ENCODE measurements around the gene PSMC3IP.
A peak's percentile ranks its signal among the peaks of the same experiment; 100 is the strongest.
"Not testable (repeated sequence)": the region's sequence is repeated elsewhere in the genome, so short reads cannot be mapped to it uniquely, and the experiment has no call there.

The PSMC3IP gene

DNA sequence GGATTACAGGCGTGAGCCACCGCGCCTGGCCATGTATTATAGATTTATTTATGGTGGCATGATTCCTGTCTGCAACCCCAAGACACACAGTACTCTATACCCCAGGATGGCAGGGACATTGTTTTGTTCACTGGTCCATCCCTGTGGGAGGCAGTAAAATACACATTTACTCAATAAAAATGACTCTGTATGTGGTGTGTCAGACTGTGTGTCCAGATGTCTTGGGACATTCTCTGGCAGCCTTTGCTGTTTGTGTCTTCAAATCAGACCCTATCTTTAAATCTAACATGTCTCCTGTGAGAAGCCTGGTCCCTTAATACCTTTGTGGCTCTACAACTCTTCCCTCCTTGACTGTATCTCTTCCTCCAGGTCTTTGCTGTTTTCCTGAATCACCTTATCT, 17.3 kb downstream of the PSMC3IP start:
- Mint-ChIP-seq H3K27me3 (no peaks in the 10 kb centered on the region), H3K9me3 (peaks cover 0 to 1% of the 10 kb centered on the region in 2 donors), H3K36me3 (peaks cover 22 to 32% of the 10 kb centered on the region in 2 donors), H3K27ac (no peak overlapping the region), H3K4me3 (peak overlapping the region in 1 of 2 donors; percentile 56), H3K4me1 (peaks cover 32 to 40% of the 10 kb centered on the region in 2 donors)
- no peak for ATAC-seq (replicated peaks)
- no peak for DNase-seq

- peaks cover 0 to 1% of the 10 kb centered on the region in 2 donors for H3K9me3 Mint-ChIP-seq
- H3K4me1 Mint-ChIP-seq = peaks cover 28 to 43% of the 10 kb centered on the region in 2 donors
- DNase-seq (no peak), ATAC-seq (replicated peaks) (no peak)
- H3K27ac Mint-ChIP-seq = no peak overlapping the region
- peaks cover 18 to 26% of the 10 kb centered on the region in 2 donors for H3K36me3 Mint-ChIP-seq
- no peak overlapping the region for H3K4me3 Mint-ChIP-seq
- H3K27me3 Mint-ChIP-seq = no peaks in the 10 kb centered on the region
Measured at GRCh38 chr17:42559075-42559474, 18.5 kb downstream of the PSMC3IP start.

GRCh38 chr17:42555961-42556617, 21.4 kb downstream of the PSMC3IP start:
- not testable (repeated sequence) for ATAC-seq (replicated peaks); H3K9me3 Mint-ChIP-seq; H3K27me3 Mint-ChIP-seq; DNase-seq; H3K27ac Mint-ChIP-seq
- H3K36me3 Mint-ChIP-seq = peaks cover 4 to 21% of the 10 kb centered on the region in 2 donors
- peaks cover 23 to 32% of the 10 kb centered on the region in 2 donors for H3K4me1 Mint-ChIP-seq
- peak overlapping the region in 1 of 2 donors; percentile 93 for H3K4me3 Mint-ChIP-seq

GRCh38 chr17:42555122-42555622, 22.4 kb downstream of the PSMC3IP start:
- Mint-ChIP-seq H3K27me3 (no peaks in the 10 kb centered on the region), H3K4me3 (peak overlapping the region; percentile 93 to 99), H3K36me3 (peaks cover 4 to 25% of the 10 kb centered on the region in 2 donors), H3K9me3 (no peaks in the 10 kb centered on the region), H3K27ac (peak overlapping the region; percentile 98), H3K4me1 (peaks cover 23 to 38% of the 10 kb centered on the region in 2 donors)
- ATAC-seq (replicated peaks) (peak; percentile 18 to 20), DNase-seq (no peak)

DNA sequence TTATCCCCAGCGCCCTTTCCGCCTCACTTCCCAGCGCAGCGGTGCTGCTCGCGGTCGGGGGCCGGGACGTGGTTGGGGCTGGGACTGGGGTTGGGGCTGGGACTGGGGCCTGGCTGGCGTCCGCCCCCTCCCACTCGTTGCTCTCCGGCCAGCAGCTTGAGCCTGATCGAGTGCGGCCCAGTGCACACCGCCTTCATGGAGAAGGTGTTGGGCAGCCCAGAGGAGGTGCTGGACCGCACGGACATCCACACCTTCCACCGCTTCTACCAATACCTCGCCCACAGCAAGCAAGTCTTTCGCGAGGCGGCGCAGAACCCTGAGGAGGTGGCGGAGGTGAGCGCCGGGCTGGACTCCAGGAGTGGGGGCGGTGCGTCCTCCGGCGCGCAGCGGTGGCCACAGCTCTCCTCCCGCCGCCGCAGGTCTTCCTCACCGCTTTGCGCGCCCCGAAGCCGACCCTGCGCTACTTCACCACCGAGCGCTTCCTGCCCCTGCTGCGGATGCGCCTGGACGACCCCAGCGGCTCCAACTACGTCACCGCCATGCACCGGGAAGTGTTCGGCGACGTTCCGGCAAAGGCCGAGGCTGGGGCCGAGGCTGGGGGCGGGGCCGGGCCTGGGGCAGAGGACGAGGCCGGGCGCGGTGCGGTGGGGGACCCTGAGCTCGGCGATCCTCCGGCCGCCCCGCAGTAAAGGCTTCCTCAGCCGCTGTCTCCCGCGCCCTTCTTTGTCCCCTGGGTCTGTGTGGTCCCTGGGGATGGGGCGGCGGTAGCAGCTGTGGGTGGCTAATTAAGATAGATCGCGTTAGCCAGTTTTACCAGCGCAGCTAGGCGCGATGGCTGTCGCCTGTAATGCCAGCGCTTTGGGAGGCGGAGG, 23.0 kb downstream of the PSMC3IP start:
- H3K27me3 Mint-ChIP-seq = no peaks in the 10 kb centered on the region
- DNase-seq = peak; percentile 85
- H3K36me3 Mint-ChIP-seq = peaks cover 2 to 25% of the 10 kb centered on the region in 2 donors
- peak; percentile 92 to 94 for ATAC-seq (replicated peaks)
- H3K27ac Mint-ChIP-seq = peak overlapping the region; percentile 98
- peak overlapping the region; percentile 93 to 99 for H3K4me3 Mint-ChIP-seq
- H3K9me3 Mint-ChIP-seq = no peaks in the 10 kb centered on the region
- H3K4me1 Mint-ChIP-seq = peaks cover 21 to 38% of the 10 kb centered on the region in 2 donors

- Mint-ChIP-seq H3K27me3 (no peaks in the 10 kb centered on the region), H3K27ac (peak overlapping the region; percentile 98), H3K4me1 (peaks cover 26 to 44% of the 10 kb centered on the region in 2 donors), H3K9me3 (no peaks in the 10 kb centered on the region), H3K36me3 (peaks cover 2 to 25% of the 10 kb centered on the region in 2 donors), H3K4me3 (peak overlapping the region; percentile 93 to 99)
- ATAC-seq (replicated peaks) (peak; percentile 4 to 26), DNase-seq (no peak)
Measured at GRCh38 chr17:42553866-42554249, 23.7 kb downstream of the PSMC3IP start.

DNA sequence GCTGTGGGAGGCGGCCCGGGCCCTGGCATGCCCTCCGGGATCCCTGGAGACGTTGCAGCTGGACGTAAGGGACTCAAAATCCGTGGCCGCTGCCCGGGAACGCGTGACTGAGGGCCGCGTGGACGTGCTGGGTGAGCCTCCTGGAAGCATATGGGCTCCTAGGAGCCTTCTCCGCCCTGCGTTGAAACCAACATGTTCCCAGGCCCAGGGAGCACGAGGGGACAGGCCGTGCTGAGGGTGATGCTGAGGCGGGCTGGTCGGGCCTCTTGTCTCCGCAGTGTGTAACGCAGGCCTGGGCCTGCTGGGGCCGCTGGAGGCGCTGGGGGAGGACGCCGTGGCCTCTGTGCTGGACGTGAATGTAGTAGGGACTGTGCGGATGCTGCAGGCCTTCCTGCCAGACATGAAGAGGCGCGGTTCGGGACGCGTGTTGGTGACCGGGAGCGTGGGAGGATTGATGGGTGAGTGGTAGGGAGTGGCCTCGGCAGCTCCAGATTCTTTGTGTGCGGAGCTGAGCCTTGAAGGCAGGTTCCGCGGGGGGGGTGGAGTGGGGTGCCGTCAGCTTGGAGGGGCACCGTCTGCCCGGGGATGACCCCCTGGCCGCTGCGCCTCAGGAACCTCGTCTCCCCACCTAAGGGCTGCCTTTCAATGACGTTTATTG, 24.2 kb downstream of the PSMC3IP start:
- Mint-ChIP-seq H3K4me1 (peaks cover 27 to 47% of the 10 kb centered on the region in 2 donors), H3K9me3 (no peaks in the 10 kb centered on the region), H3K4me3 (peak overlapping the region; percentile 93 to 99), H3K27ac (peak overlapping the region; percentile 92), H3K36me3 (peaks cover 2 to 25% of the 10 kb centered on the region in 2 donors), H3K27me3 (no peaks in the 10 kb centered on the region)
- DNase-seq = no peak
- ATAC-seq (replicated peaks) = no peak

DNA sequence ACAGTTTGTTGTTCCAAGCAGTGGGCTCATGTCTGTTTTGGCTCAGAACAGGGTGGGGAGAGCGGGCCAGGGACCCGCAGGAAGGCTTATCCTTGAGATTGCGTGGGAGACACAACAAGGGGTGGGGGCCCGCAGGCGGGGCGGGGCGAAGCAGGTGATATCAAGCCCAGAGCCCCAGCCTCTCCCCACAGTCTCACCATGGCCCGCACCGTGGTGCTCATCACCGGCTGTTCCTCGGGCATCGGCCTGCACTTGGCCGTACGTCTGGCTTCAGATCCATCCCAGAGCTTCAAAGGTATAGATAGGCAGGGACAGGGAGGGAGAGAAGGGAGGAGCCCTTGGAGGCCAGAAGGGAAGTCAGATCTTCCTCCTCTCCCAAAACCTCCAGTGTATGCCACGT, 24.8 kb downstream of the PSMC3IP start, which contains the start of gene HSD17B1:
Gene HSD17B1 (plus strand): TSS at position 188 of the 400 bp plus-strand sequence. CDS start 11 bp downstream, at position 199.
- H3K27me3 Mint-ChIP-seq; ATAC-seq (replicated peaks); DNase-seq; H3K9me3 Mint-ChIP-seq: not testable (repeated sequence)
- H3K36me3 Mint-ChIP-seq = peaks cover 2 to 25% of the 10 kb centered on the region in 2 donors
- H3K4me1 Mint-ChIP-seq = peaks cover 27 to 51% of the 10 kb centered on the region in 2 donors
- H3K27ac Mint-ChIP-seq = peak within 1 kb of the TSS; percentile 92
- H3K4me3 Mint-ChIP-seq = peak within 1 kb of the TSS; percentile 93 to 99

GRCh38 chr17:42548993-42549755, 28.4 kb downstream of the PSMC3IP start:
- Mint-ChIP-seq H3K27me3 (no peaks in the 10 kb centered on the region), H3K4me3 (peak overlapping the region; percentile 66 to 76), H3K9me3 (no peaks in the 10 kb centered on the region), H3K36me3 (peaks cover 5 to 29% of the 10 kb centered on the region in 2 donors), H3K4me1 (peaks cover 16 to 51% of the 10 kb centered on the region in 2 donors), H3K27ac (no peak overlapping the region)
- ATAC-seq (replicated peaks) (no peak), DNase-seq (no peak)

DNA sequence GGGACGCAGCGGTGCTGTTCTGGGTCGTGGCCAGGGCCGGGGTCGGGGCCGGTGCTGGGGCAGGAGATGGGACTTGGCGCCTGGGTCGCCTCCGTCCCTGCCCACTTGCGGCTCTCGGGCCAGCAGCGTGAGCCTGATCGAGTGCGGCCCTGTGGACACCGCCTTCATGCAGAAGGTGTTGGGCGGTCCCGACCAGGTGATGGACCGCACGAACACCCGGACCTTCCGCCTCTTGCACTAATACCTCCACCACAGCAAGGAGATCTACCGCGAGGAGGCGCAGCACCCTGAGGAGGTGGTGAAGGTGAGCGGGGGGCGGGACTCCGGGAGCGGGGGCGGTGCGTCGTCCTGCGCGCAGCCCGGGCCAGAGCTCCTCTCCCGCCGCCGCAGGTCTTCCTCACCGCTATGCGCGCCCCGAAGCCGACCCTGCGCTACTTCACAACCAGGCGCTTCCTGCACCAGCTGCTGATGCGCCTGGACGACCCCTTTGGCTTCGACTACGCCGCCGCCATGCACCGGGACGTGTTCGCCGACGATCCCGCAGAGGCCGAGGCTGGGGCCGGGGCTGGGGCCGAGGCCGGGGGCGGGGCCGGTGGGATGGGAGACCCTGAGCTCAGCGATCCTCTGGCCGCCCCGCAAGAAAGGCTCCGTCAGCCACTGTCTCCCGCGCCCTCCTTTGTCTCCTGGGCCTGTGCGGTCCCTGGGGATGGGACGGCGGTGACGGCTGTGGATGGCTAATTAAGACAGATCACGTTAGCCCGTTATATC, 29.3 kb downstream of the PSMC3IP start:
- Mint-ChIP-seq H3K27ac (no peak overlapping the region), H3K36me3 (peaks cover 6 to 28% of the 10 kb centered on the region in 2 donors), H3K4me3 (peak overlapping the region; percentile 59 to 76), H3K27me3 (no peaks in the 10 kb centered on the region), H3K9me3 (no peaks in the 10 kb centered on the region), H3K4me1 (peaks cover 11 to 42% of the 10 kb centered on the region in 2 donors)
- ATAC-seq (replicated peaks) (peak; percentile 90 to 94), DNase-seq (peak; percentile 81)

DNA sequence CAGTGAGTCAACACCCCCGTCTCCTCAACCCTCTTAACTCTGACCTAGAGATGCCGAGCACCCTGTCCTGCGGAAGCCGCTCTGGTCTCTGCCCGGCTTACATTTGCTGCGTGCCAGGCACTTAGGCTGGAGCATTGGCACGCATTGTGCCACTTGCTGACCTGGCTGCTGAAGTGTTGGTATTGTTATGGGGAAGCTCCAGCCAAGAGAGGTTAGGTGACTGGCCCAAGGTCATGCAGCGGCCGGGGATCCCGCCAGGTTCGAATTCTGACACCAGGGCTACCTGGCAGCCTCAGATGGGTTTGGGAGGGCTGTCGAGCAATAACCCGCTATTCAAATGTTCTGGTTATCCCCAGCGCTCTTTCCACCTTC, 29.8 kb downstream of the PSMC3IP start:
- ATAC-seq (replicated peaks) (no peak), DNase-seq (no peak)
- peaks cover 11 to 30% of the 10 kb centered on the region in 2 donors for H3K36me3 Mint-ChIP-seq
- peaks cover 11 to 36% of the 10 kb centered on the region in 2 donors for H3K4me1 Mint-ChIP-seq
- H3K9me3 Mint-ChIP-seq = no peaks in the 10 kb centered on the region
- H3K27me3 Mint-ChIP-seq = no peaks in the 10 kb centered on the region
- H3K27ac Mint-ChIP-seq = no peak overlapping the region
- H3K4me3 Mint-ChIP-seq = peak overlapping the region; percentile 50 to 76

- H3K27me3 Mint-ChIP-seq = no peaks in the 10 kb centered on the region
- peaks cover 10 to 26% of the 10 kb centered on the region in 2 donors for H3K36me3 Mint-ChIP-seq
- no peak for DNase-seq
- H3K27ac Mint-ChIP-seq = peak overlapping the region; percentile 85
- H3K4me1 Mint-ChIP-seq = peaks cover 8 to 35% of the 10 kb centered on the region in 2 donors
- no peaks in the 10 kb centered on the region for H3K9me3 Mint-ChIP-seq
- no peak for ATAC-seq (replicated peaks)
- peak overlapping the region; percentile 36 to 69 for H3K4me3 Mint-ChIP-seq
Measured at GRCh38 chr17:42547001-42547461, 30.5 kb downstream of the PSMC3IP start.

Data from stimulated activated naive B cell treated with anti-CD40 and anti-IgM and Interleukin-4, amounts not matched to agents 10 μg/mL and 1 μg/mL and 100 μg/mL, for 72 hours (primary cell).